Heart left ventricle (tissue), 13 donors: ENCODE results near the gene MGAT4D.
A peak's percentile ranks its signal among the peaks of the same experiment; 100 is the strongest.

Experiments used
- POLR2A ChIP-seq, 2 donors: fragments of 450-650 bp; IDR thresholded peaks; one replicate each; pipeline ENCODE4 v1.6.1; 2017; ENCODE audit warnings: antibody characterized with exemption in 2 of 2, mild to moderate bottlenecking in 2 of 2, moderate library complexity in 2 of 2
- TF ChIP-seq, protein P1 (sequence below), 12 donors: fragments of 200-600 bp; sonication (generic) in 4 of 12; IDR thresholded peaks; one replicate each; pipeline versions ENCODE4 v1.5.0 to v1.8.0; 2018 to 2022; ENCODE audit warnings: antibody characterized with exemption in 12 of 12, mild to moderate bottlenecking in 5 of 12
- donor health status: ischemic (EF 13 %, LVEDD 7.1; RV severe dilation, severe dysfunction).
- donor health status: DM: no; HTN: yes; CAD: no.
- donor health status: DM: no; HTN: no; CAD: no.
- donor health status: ischemic (EF 25% LVEDD 6.9; RV normal size, moderate dysfunction).
- donor health status: ischemic (EF 25% LVEDD 5.7; RV mildly dilated, moderate dysfunction).
- donor health status: ischemic (EF 35%, LVEDD 5.7; RV mildly dilated, moderate dysfunction).
- donor health status: nonischemic (EF 11% LVEDD 7.7; RV severe dilation, severe dysfunction).
- donor health status: DM: yes; HTN: yes; CAD: no.
- donor health status: PGD.
- donor health status: ischemic (EF 29% LVEDD 5.4; RV normal size, mild dysfunction).
- donor health status: nonischemic (EF 23%, LVEDD 6.1; RV moderate dilation, normal function).

GRCh38 chr4:140427106-140427918 is 70.8 kb downstream of the MGAT4D start, which contains the start of gene CLGN:
- peak in 1 of 2 donors; percentile 39 for TF ChIP-seq POLR2A (IDR thresholded peaks at IDR 0.05)
- TF ChIP-seq, protein P1, sequence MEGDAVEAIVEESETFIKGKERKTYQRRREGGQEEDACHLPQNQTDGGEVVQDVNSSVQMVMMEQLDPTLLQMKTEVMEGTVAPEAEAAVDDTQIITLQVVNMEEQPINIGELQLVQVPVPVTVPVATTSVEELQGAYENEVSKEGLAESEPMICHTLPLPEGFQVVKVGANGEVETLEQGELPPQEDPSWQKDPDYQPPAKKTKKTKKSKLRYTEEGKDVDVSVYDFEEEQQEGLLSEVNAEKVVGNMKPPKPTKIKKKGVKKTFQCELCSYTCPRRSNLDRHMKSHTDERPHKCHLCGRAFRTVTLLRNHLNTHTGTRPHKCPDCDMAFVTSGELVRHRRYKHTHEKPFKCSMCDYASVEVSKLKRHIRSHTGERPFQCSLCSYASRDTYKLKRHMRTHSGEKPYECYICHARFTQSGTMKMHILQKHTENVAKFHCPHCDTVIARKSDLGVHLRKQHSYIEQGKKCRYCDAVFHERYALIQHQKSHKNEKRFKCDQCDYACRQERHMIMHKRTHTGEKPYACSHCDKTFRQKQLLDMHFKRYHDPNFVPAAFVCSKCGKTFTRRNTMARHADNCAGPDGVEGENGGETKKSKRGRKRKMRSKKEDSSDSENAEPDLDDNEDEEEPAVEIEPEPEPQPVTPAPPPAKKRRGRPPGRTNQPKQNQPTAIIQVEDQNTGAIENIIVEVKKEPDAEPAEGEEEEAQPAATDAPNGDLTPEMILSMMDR (IDR thresholded peaks at IDR 0.05) = peak; percentile 15 to 73 (median 52)
